KMS-11 (cell line): ENCODE measurements around the gene FAM219B.

Experiments used
- H2AFZ ChIP-seq: fragments of 200-600 bp; sonication (generic); 2 replicates; pipeline ENCODE4 v1.6.1; 2016; ENCODE audit warnings: antibody characterized with exemption, mixed run types, low read depth
- H3K27ac ChIP-seq: fragments of 200-600 bp; sonication (generic); 2 replicates; pipeline ENCODE4 v1.6.1; 2016; ENCODE audit warnings: mild to moderate bottlenecking, mixed run types
- H3K27me3 ChIP-seq: fragments of 200-600 bp; sonication (generic); 2 replicates; pipeline ENCODE4 v1.6.1; 2017; ENCODE audit warnings: mild to moderate bottlenecking, low read depth, mixed run types, moderate library complexity; ENCODE audit not compliant: insufficient read depth
- H3K36me3 ChIP-seq: fragments of 200-600 bp; sonication (generic); 2 replicates; pipeline ENCODE4 v1.6.1; 2017; ENCODE audit warnings: mild to moderate bottlenecking, mixed run types; ENCODE audit not compliant: insufficient read depth
- H3K4me1 ChIP-seq: fragments of 200-600 bp; sonication (generic); 2 replicates; pipeline ENCODE4 v1.6.1; 2016; ENCODE audit warnings: mild to moderate bottlenecking, low read depth, mixed run types; ENCODE audit not compliant: poor library complexity, severe bottlenecking
- H3K4me2 ChIP-seq: fragments of 200-600 bp; sonication (generic); 2 replicates; pipeline ENCODE4 v1.7.0; 2016; ENCODE audit warnings: mild to moderate bottlenecking, mixed run types
- H3K4me3 ChIP-seq: fragments of 200-600 bp; sonication (generic); IDR thresholded peaks from 2 replicates; pipeline ENCODE4 v1.6.1; 2017; ENCODE audit warnings: low read depth, low read length, mixed read lengths; ENCODE audit not compliant: insufficient read depth
- H3K79me2 ChIP-seq: fragments of 200-600 bp; sonication (generic); 2 replicates; pipeline ENCODE4 v1.6.1; 2016; ENCODE audit warnings: low read depth, mixed run types; ENCODE audit not compliant: insufficient read depth
- H3K9ac ChIP-seq: fragments of 200-600 bp; sonication (generic); 2 replicates; pipeline ENCODE4 v1.6.1; 2016; ENCODE audit warnings: mild to moderate bottlenecking, mixed run types
- H4K20me1 ChIP-seq: fragments of 200-600 bp; sonication (generic); 2 replicates; pipeline ENCODE4 v1.6.1; 2016; ENCODE audit warnings: mild to moderate bottlenecking, mixed run types; ENCODE audit not compliant: insufficient read depth
- CTCF ChIP-seq: fragments of 200-600 bp; sonication (generic); conservative IDR thresholded peaks from 2 replicates; pipeline ENCODE4 v1.6.1; 2017; ENCODE audit warnings: low read depth, mild to moderate bottlenecking, antibody characterized with exemption, low read length, moderate library complexity, mixed read lengths

Gene FAM219B

GRCh38 chr15:74873756-74874424 lies 32.8 kb downstream of the FAM219B start:
- H3K36me3 ChIP-seq = no peaks in the 10 kb centered on the region; the same call in 1 of the 2 replicates
- no peak overlapping the region for H3K4me3 ChIP-seq
- H3K9ac ChIP-seq = peak overlapping the region; percentile 50; the same call in 1 of the 2 replicates
- peaks cover 37% of the 10 kb centered on the region; the same call in 1 of the 2 replicates for H3K79me2 ChIP-seq
- peak overlapping the region; percentile 74 for H3K4me2 ChIP-seq
- peaks cover 22% of the 10 kb centered on the region for H3K4me1 ChIP-seq
- H3K27me3 ChIP-seq = no peaks in the 10 kb centered on the region
- H4K20me1 ChIP-seq = no peaks in the 10 kb centered on the region
- peak overlapping the region; percentile 97 for H2AFZ ChIP-seq
- TF ChIP-seq CTCF = no peak
- H3K27ac ChIP-seq = peak overlapping the region; percentile 24; the same call in 1 of the 2 replicates

GRCh38 chr15:74873036-74873755 lies 33.5 kb downstream of the FAM219B start, which contains the start of gene SCAMP2:
SCAMP2 (minus strand) TSS chr15:74873365; CDS start chr15:74873255, 110 bp downstream.
- Histone ChIP-seq H3K9ac (peak within 1 kb of the TSS; percentile 82), H3K4me1 (peaks cover 23% of the 10 kb centered on the region), H3K4me2 (peak within 1 kb of the TSS; percentile 94), H3K79me2 (peaks cover 44% of the 10 kb centered on the region; the same call in 1 of the 2 replicates), H3K27me3 (no peaks in the 10 kb centered on the region), H3K36me3 (no peaks in the 10 kb centered on the region; the same call in 1 of the 2 replicates), H4K20me1 (no peaks in the 10 kb centered on the region), H3K4me3 (no peak within 1 kb of the TSS), H3K27ac (peak within 1 kb of the TSS; percentile 61), H2AFZ (peak within 1 kb of the TSS; percentile 97)
- TF ChIP-seq CTCF = no peak

- H3K4me1 ChIP-seq = peaks cover 23% of the 10 kb centered on the region
- H3K36me3 ChIP-seq = no peaks in the 10 kb centered on the region; the same call in 1 of the 2 replicates
- no peaks in the 10 kb centered on the region for H4K20me1 ChIP-seq
- peak overlapping the region; percentile 61 for H3K27ac ChIP-seq
- H3K9ac ChIP-seq = peak overlapping the region; percentile 82
- peak overlapping the region; percentile 97; the same call in 1 of the 2 replicates for H2AFZ ChIP-seq
- H3K4me2 ChIP-seq = peak overlapping the region; percentile 94
- no peak overlapping the region for H3K4me3 ChIP-seq
- no peak for TF ChIP-seq CTCF
- H3K27me3 ChIP-seq = no peaks in the 10 kb centered on the region
- peaks cover 49% of the 10 kb centered on the region; the same call in 1 of the 2 replicates for H3K79me2 ChIP-seq
Measured at GRCh38 chr15:74872702-74873035, 34.0 kb downstream of the FAM219B start.

- Histone ChIP-seq H2AFZ (no peak overlapping the region), H3K4me3 (no peak overlapping the region), H3K36me3 (no peaks in the 10 kb centered on the region; the same call in 1 of the 2 replicates), H3K4me2 (no peak overlapping the region; the same call in 1 of the 2 replicates), H4K20me1 (no peaks in the 10 kb centered on the region), H3K79me2 (peaks cover 57% of the 10 kb centered on the region; the same call in 1 of the 2 replicates), H3K27ac (no peak overlapping the region), H3K27me3 (no peaks in the 10 kb centered on the region), H3K4me1 (peaks cover 23% of the 10 kb centered on the region), H3K9ac (no peak overlapping the region)
- no peak for TF ChIP-seq CTCF
Measured at GRCh38 chr15:74870436-74871215, 36.0 kb downstream of the FAM219B start.
